GM12878 (cell line): ENCODE data around the gene CIRBP. TPM values are rescaled to one million over a fixed set of nuclear protein-coding genes. Genes with fewer than 3 reads are reported as not detected.
A peak's percentile ranks its signal among the peaks of the same experiment; 100 is the strongest.

Source experiments
- ASH2L ChIP-seq: fragments of 300-600, 200-600 bp; sonication (generic); IDR thresholded peaks from 2 replicates; pipeline ENCODE4 v1.6.1; 2017; ENCODE audit warnings: low read depth, mild to moderate bottlenecking, borderline replicate concordance
- BACH1 ChIP-seq: fragments of 450-650 bp; IDR thresholded peaks from 2 replicates; pipeline ENCODE4 v1.6.1; 2017; ENCODE audit warnings: mild to moderate bottlenecking, borderline replicate concordance
- ESRRA ChIP-seq: IDR thresholded peaks from 2 replicates; pipeline ENCODE4 v1.6.1; 2012; ENCODE audit warnings: mild to moderate bottlenecking, low read length, improper control_type of control experiment
- IKZF2 ChIP-seq, 2 experiments: fragments of 450-650 bp; IDR thresholded peaks; 2 replicates each; pipeline ENCODE4 v1.6.1; 2017; ENCODE audit warnings: mild to moderate bottlenecking in 2 of 2, moderate library complexity in 2 of 2
- LARP7 ChIP-seq: fragments of 450-650 bp; IDR thresholded peaks from 2 replicates; pipeline ENCODE4 v1.6.1; 2017; ENCODE audit warnings: mild to moderate bottlenecking
- MEF2B ChIP-seq: fragments of 450-650 bp; IDR thresholded peaks from 2 replicates; pipeline ENCODE4 v1.6.1; 2018; ENCODE audit warnings: mild to moderate bottlenecking, moderate library complexity; ENCODE audit not compliant: partially characterized antibody, poor library complexity, severe bottlenecking
- MTA3 ChIP-seq: IDR thresholded peaks from 2 replicates; pipeline ENCODE4 v1.6.1; 2012; ENCODE audit warnings: low read length, inconsistent platforms, borderline replicate concordance
- NBN ChIP-seq: fragments of 450-650 bp; IDR thresholded peaks from 2 replicates; pipeline ENCODE4 v1.6.1; 2016
- NFIC ChIP-seq: IDR thresholded peaks from 2 replicates; pipeline ENCODE4 v1.6.1; 2012; ENCODE audit warnings: low read depth, mild to moderate bottlenecking, inconsistent platforms, low read length, moderate library complexity
- POLR2A ChIP-seq: IDR thresholded peaks from 2 replicates; pipeline ENCODE4 v1.6.1; 2011; ENCODE audit warnings: low read depth, mild to moderate bottlenecking, low read length
- POU2F2 ChIP-seq: IDR thresholded peaks from 3 replicates; pipeline ENCODE4 v1.6.1; 2011; ENCODE audit warnings: low read depth, mild to moderate bottlenecking, low read length, borderline replicate concordance
- RCOR1 ChIP-seq: conservative IDR thresholded peaks from 2 replicates; pipeline ENCODE4 v1.6.1; 2012; ENCODE audit warnings: low read depth, low read length, improper control_type of control experiment
- SMARCA5 ChIP-seq: fragments of 450-650 bp; IDR thresholded peaks from 2 replicates; pipeline ENCODE4 v1.6.1; 2017; ENCODE audit warnings: mild to moderate bottlenecking
- SP1 ChIP-seq: IDR thresholded peaks from one replicate; pipeline ENCODE4 v1.6.1; 2011; ENCODE audit warnings: low read depth, low read length
- TBL1XR1 ChIP-seq: IDR thresholded peaks from 2 replicates; pipeline ENCODE4 v1.6.1; 2012; ENCODE audit warnings: low read depth, low read length, improper control_type of control experiment
- TCF12 ChIP-seq: IDR thresholded peaks from 2 replicates; pipeline ENCODE4 v1.6.1; 2011; ENCODE audit warnings: low read depth, mild to moderate bottlenecking, low read length
- WRNIP1 ChIP-seq: IDR thresholded peaks from 2 replicates; pipeline ENCODE4 v1.6.1; 2011; ENCODE audit warnings: low read depth, low read length, improper control_type of control experiment, borderline replicate concordance
- ZBED1 ChIP-seq: IDR thresholded peaks from 2 replicates; pipeline ENCODE4 v1.6.1; 2016; ENCODE audit warnings: borderline replicate concordance
- ZNF622 ChIP-seq: fragments of 450-650 bp; IDR thresholded peaks from 2 replicates; pipeline ENCODE4 v1.6.1; 2017; ENCODE audit warnings: mild to moderate bottlenecking, inconsistent platforms
- polyA plus RNA-seq, 11 experiments: library from polyadenylated mRNA; depleted of rRNA in 4 of 11; unstranded in 6 of 11; stranded (reverse) in 5 of 11; fragments of >200 nt; fragmentation: Nextera tagmentation in 4 of 11; fragmentation: Illumina TruSeq in 1 of 11; extraction: Ambion mirVana in 4 of 11; extraction: Trizol in 1 of 11; gene quantifications; 1 replicate in 1 of 11; 2 replicates in 10 of 11; pipeline versions ENCODE4 v1.2.1 to v1.2.3, GENCODE V29; 2011 to 2016; ENCODE audit warnings: inconsistent platforms in 2 of 11, missing spikeins in 2 of 11, low read depth in 1 of 11
- total RNA-seq, 4 experiments: library from RNA; depleted of rRNA in 3 of 4; stranded (reverse); fragments of >200 nt in 3 of 4; fragmentation: Illumina TruSeq in 1 of 4; extraction: Trizol in 1 of 4; gene quantifications; 2 replicates each; pipeline versions ENCODE4 v1.2.1 to v1.2.3, GENCODE V29; 2013 to 2021
- TF ChIP-seq, protein P1 (sequence below): fragments of 450-650 bp; IDR thresholded peaks from 2 replicates; pipeline ENCODE4 v1.6.1; 2017; ENCODE audit warnings: mild to moderate bottlenecking, moderate library complexity
- TF ChIP-seq, protein P2 (sequence below): fragments of 450-650 bp; IDR thresholded peaks from 2 replicates; pipeline ENCODE4 v1.6.1; 2017; ENCODE audit warnings: mild to moderate bottlenecking, low read depth, inconsistent platforms; ENCODE audit not compliant: poor library complexity, severe bottlenecking
- TF ChIP-seq, protein P3 (sequence below): fragments of 450-650 bp; IDR thresholded peaks from 2 replicates; pipeline ENCODE4 v1.6.1; 2018; ENCODE audit warnings: borderline replicate concordance, mild to moderate bottlenecking; ENCODE audit not compliant: partially characterized antibody
- TF ChIP-seq, protein P4 (sequence below): IDR thresholded peaks from 2 replicates; pipeline ENCODE4 v1.6.1; 2012; ENCODE audit warnings: low read depth, low read length, improper control_type of control experiment

The CIRBP gene
- total and polyA plus RNA-seq, 10 of the 15 experiments (the other 5 are each of a cell fraction or from before 2014, with no cell fraction given), result 27.6 to 335 (median 229) TPM

DNA sequence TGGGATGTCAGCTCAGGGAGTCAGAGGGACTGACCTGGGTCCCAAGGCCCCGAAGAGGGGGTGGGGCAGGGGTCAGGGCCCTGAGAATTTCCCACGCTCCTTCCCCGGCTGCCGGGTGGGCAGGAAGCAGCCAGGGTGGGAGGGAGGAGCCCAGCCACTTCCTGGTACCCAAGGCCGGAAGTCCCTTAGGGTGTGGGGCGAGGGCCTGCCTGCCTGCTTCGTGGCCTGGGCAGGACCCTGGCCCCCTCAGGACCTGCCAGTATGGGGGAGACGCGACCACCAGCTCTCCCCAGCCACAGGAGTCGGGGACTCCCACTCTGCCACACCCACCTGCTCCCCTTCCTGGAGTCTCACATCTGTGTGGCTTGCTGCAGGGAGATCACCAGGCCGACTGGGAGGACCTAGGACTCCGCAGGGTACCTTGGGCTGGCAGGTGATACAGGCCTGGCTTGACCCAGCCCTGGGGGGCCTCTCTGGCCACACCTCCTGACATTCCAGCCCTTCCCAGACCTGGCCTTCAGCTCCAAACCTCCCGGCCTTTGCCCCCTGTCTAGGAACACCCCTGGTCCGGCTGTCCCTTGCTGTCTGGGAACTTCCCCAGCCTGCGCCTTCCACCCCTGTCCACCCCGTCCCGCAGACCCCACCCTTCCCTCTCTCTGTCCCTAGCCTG is 9.8 kb upstream of the CIRBP start (continued):
- TF ChIP-seq ESRRA (no peak), SMARCA5 (no peak), POLR2A (peak; percentile 92), POU2F2 (peak; percentile 71; the same call in 2 of the 3 replicates), NBN (peak; percentile 90), RCOR1 (no peak), BACH1 (peak; percentile 96), MEF2B (peak; percentile 94), ZBED1 (peak; percentile 88; the same call in 1 of the 2 replicates), WRNIP1 (no peak), MTA3 (no peak), TCF12 (peak; percentile 90), TBL1XR1 (no peak), LARP7 (peak; percentile 93; the same call in 1 of the 2 replicates), IKZF2 (IDR thresholded peaks at IDR 0.05) (peak; percentile 52 to 59; a peak in 3 of 4 replicates), NFIC (no peak), ASH2L (no peak), SP1 (peak; percentile 29), ZNF622 (no peak)
- TF ChIP-seq, protein P1, sequence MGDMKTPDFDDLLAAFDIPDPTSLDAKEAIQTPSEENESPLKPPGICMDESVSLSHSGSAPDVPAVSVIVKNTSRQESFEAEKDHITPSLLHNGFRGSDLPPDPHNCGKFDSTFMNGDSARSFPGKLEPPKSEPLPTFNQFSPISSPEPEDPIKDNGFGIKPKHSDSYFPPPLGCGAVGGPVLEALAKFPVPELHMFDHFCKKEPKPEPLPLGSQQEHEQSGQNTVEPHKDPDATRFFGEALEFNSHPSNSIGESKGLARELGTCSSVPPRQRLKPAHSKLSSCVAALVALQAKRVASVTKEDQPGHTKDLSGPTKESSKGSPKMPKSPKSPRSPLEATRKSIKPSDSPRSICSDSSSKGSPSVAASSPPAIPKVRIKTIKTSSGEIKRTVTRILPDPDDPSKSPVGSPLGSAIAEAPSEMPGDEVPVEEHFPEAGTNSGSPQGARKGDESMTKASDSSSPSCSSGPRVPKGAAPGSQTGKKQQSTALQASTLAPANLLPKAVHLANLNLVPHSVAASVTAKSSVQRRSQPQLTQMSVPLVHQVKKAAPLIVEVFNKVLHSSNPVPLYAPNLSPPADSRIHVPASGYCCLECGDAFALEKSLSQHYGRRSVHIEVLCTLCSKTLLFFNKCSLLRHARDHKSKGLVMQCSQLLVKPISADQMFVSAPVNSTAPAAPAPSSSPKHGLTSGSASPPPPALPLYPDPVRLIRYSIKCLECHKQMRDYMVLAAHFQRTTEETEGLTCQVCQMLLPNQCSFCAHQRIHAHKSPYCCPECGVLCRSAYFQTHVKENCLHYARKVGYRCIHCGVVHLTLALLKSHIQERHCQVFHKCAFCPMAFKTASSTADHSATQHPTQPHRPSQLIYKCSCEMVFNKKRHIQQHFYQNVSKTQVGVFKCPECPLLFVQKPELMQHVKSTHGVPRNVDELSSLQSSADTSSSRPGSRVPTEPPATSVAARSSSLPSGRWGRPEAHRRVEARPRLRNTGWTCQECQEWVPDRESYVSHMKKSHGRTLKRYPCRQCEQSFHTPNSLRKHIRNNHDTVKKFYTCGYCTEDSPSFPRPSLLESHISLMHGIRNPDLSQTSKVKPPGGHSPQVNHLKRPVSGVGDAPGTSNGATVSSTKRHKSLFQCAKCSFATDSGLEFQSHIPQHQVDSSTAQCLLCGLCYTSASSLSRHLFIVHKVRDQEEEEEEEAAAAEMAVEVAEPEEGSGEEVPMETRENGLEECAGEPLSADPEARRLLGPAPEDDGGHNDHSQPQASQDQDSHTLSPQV, result 0 out of 2 replicates have a peak, but pooled peaks have one; percentile 30
- TF ChIP-seq, protein P2, sequence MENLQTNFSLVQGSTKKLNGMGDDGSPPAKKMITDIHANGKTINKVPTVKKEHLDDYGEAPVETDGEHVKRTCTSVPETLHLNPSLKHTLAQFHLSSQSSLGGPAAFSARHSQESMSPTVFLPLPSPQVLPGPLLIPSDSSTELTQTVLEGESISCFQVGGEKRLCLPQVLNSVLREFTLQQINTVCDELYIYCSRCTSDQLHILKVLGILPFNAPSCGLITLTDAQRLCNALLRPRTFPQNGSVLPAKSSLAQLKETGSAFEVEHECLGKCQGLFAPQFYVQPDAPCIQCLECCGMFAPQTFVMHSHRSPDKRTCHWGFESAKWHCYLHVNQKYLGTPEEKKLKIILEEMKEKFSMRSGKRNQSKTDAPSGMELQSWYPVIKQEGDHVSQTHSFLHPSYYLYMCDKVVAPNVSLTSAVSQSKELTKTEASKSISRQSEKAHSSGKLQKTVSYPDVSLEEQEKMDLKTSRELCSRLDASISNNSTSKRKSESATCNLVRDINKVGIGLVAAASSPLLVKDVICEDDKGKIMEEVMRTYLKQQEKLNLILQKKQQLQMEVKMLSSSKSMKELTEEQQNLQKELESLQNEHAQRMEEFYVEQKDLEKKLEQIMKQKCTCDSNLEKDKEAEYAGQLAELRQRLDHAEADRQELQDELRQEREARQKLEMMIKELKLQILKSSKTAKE, result no peak
- TF ChIP-seq, protein P3, sequence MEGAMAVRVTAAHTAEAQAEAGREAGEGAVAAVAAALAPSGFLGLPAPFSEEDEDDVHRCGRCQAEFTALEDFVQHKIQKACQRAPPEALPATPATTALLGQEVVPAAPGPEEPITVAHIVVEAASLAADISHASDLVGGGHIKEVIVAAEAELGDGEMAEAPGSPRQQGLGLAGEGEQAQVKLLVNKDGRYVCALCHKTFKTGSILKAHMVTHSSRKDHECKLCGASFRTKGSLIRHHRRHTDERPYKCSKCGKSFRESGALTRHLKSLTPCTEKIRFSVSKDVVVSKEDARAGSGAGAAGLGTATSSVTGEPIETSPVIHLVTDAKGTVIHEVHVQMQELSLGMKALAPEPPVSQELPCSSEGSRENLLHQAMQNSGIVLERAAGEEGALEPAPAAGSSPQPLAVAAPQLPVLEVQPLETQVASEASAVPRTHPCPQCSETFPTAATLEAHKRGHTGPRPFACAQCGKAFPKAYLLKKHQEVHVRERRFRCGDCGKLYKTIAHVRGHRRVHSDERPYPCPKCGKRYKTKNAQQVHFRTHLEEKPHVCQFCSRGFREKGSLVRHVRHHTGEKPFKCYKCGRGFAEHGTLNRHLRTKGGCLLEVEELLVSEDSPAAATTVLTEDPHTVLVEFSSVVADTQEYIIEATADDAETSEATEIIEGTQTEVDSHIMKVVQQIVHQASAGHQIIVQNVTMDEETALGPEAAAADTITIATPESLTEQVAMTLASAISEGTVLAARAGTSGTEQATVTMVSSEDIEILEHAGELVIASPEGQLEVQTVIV, result peak; percentile 92
- TF ChIP-seq, protein P4, sequence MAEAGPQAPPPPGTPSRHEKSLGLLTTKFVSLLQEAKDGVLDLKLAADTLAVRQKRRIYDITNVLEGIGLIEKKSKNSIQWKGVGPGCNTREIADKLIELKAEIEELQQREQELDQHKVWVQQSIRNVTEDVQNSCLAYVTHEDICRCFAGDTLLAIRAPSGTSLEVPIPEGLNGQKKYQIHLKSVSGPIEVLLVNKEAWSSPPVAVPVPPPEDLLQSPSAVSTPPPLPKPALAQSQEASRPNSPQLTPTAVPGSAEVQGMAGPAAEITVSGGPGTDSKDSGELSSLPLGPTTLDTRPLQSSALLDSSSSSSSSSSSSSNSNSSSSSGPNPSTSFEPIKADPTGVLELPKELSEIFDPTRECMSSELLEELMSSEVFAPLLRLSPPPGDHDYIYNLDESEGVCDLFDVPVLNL, result no peak
